Activated CD8-positive, alpha-beta memory T cell treated with anti-CD3 and anti-CD28 coated beads, Interleukin-2, amount 50 U/mL, for 48 hours (primary cell): ENCODE results near the gene CTNNA2.

Experiments
- DNase-seq: peaks from one replicate; pipeline ENCODE4 v3.0.0-alpha.2; 2020

Gene CTNNA2

GRCh38 chr2:79619442-79619841, 106.6 kb downstream of the CTNNA2 start:
- no peak for DNase-seq

DNA sequence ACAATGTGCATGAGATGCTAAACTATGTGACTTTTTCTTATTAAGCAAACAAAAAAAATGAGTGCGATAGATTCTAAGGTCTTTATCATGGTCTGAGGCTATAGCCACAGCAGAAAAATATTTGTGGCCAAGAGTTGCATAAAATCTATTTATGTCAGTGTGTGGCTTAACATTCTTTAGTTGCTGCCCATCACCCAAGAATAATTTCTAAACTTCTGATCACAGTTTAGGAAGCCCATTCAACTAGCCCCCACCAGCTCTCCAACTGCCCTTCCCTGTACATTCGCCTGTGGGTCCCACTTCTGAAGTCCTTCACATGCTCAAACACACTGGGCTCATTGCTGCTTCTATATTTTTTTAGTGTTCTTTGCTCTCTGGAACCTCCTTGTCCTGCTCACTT, 107.1 kb downstream of the CTNNA2 start:
- no peak for DNase-seq

DNA sequence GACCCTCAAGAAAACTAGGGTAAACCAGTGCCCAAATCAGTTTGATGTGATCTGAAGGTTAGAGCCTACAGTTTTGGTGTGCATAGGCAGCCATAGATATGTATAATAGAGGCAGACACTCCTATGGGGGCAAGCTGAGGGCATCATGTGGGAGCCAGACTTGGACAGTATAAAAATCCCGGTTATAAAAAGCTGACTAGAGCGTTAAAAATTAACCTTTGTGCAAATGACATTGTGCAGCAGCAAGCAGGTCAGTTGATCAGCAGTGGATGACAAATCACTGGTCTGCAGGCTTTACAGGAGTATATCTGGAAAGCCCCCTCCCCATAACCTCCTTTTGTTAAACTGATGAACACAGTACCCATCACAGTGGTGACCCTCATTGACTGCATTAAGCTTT, 107.8 kb downstream of the CTNNA2 start:
- no peak for DNase-seq

DNA sequence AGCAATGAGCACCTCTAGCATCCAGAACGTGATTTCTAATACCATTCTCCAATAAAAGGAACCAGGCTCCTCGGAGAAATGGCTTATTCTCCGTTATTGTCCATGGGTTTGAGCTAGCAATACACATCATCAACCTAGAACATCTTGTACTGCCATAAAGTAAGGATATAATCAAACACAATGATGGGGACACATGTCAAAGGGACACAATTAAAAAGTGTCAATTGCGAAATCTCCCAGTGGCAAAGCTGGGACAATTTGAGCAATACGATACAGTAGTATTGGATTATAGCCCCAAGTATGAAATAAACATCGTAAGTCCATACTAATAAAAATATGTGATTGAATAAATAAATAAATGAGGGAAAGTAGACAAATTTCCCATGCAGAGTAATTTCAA, 108.4 kb downstream of the CTNNA2 start:
- no peak for DNase-seq

DNA sequence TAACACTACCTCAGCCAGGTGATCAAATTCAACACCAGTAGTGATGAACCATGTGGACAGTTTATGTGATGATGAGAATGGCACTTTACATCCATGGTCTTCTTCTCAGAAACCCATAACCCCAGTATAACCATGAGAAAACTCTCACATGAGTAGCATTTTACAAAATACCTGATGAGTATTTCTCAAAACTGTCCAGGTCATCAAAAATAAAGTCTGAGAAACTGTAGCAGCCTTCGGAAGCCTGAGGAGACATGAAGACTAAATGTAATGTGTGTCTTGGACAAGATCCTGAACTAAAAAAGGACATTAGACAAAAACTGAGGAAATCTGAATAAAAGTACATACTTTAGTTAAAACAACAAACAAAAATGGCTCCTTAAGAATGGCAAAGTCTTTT, 108.9 kb downstream of the CTNNA2 start:
- DNase-seq = no peak

DNA sequence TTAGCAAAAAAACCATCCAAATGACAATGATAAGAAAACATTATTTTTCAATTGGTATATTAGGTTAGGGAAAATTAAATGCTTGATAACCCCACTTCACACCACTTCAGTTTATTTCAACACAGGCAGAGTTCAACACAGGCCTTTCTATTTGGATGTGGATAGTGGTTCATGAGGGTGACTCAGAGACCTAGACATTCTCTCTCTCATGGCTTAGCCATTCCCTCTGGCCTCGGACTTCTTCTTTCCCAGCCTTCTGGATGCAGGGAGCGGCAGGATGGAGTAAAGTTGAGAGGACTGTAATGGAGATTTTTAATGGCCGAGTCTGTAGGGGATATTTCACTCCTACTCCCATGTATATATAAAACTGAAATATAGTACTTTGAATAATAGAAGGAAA, 109.7 kb downstream of the CTNNA2 start:
- DNase-seq = no peak

- DNase-seq = no peak
Observed at GRCh38 chr2:79627237-79627636, 114.4 kb downstream of the CTNNA2 start.

DNA sequence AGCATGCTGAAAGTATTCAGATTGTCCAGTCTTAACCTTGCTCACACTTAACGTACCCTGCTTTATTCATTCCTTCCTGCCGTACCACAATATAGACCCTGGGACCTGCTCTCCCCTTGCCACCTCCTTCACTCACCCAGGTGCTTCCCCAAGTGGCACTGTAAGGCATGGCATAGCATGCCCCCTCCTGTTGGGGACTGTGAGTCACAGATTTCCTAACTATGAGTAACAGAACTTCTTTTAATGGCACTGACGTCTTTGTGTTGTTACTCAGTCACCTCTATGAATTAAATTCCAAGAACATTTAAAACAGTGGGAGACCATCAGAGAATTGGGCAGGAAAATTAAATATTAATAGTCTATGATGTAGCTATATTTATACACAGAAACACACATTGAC, 117.2 kb downstream of the CTNNA2 start:
- no peak for DNase-seq

DNA sequence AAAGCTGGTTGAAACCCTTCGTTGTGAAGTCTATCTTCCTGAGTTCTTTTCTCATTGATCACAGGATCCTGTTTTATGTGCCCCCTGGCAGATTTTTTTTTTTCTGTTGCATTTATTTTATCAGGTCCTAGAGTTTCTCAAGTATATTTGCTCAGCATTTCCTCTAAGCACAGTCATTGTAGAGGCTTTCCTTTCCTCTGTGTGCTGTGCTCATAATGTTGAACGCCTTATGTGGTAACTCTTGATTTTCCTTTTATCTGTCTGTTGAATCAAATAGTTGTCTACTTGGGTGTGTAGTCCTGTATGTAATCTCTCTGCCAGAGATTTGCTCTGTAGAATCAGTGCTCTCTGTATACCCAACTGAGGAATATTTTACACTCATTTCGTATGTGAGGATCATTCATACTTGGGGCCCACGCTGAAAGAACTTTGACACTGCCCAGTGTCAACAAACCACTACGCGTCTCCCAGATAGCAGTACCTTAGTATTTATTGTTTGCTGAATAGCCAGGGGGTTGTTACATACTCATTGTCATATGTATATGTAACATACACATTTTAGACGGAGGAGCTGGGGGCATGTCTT, 118.2 kb downstream of the CTNNA2 start:
- DNase-seq = no peak

DNA sequence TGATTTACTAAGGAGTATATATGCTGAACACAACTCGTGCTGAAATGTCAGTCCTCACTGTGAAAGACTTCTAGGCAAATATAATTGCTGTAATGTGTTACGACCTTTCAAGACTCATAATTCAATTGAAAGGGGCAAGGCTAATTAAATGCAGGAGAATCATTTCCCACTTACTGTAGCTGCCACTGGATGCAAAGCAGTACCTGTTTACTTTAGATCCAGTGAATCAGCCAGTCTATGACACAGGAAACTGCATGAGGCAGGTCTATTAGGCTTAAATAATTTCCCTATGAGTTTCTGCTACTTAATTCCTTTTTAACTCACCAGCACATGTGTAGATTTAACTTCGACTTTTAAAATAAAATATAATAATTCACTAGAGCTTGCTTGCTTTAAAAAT, 125.6 kb downstream of the CTNNA2 start:
- DNase-seq = no peak

- DNase-seq = no peak
Observed at GRCh38 chr2:79638954-79639353, 126.1 kb downstream of the CTNNA2 start.

DNA sequence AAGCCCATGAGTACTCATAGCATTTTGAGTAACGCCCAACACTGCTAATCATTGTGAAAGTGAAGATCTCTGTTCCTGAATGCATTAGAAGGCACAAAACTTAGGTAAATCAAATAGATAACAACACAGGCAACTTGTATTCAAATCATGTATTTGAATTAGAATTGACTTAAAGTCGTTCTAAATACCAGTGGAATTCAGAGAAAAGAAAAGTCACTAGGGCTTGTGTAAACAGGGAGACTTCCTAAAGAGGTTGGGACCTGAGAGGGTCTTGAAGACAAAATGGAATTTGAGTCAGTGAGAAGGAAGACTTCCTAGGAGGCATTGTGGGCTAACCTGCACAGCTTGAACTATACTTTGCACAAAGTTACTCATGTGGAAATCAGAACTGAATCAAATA, 127.2 kb downstream of the CTNNA2 start:
- DNase-seq = no peak

DNA sequence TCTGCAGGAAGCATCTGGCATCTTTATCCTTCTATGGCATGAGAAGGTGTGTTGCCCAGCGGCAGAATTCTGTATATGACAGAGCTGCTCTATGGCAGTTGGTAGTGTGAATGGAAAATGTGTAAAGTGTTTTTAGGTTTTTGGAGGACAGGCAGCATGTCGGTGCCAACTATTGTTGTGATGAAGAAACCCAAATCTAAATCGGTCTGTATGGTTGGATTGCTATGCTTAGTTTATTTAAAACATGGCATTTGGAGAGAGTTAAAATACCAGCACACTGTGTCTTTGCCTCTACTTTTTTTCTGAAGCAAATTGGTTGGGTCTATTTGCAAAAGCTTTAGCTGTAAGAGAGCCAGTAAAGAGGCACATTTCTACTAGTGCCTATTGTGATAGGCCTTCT, 136.7 kb downstream of the CTNNA2 start:
- DNase-seq = no peak

DNA sequence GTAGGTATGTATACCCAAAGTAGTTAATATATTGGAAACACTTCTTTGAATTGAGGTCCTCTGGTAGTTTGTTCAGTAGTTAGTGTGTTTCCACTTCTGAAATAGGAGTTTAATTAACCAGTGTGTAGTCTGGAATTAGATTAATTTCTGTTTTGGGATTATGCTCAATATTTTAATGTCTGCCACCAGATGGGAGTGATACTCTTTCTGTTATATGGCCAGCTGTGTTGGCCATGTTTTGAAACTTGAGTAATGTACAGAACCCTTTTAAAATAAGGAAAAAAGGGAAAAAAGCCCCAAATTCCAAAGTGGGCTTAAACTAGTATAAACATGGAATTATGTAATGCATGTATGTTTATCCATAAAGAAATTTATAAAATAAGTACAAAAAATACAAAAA, 147.7 kb downstream of the CTNNA2 start:
- DNase-seq = no peak

DNA sequence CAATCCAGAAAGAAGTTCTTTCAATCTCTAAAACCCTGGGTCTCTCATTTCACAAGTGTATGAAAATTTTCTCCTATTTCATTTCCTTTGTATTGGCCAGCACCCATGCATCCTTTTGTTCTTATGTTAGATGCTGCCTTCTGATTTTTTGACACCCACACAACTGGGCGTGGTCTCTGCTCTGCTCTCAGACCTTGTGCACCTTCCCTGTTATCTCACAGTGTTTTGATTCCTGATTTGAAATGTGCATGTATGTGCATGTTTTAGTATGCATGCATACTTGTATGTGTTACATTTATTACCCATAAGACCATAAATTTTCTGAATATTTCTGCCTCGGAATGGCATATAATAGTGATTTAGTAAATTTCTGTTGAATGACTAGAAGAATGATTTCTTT, 152.2 kb downstream of the CTNNA2 start:
- no peak for DNase-seq

- DNase-seq = no peak
Observed at GRCh38 chr2:79666430-79666829, 153.6 kb downstream of the CTNNA2 start.

- DNase-seq = no peak
Observed at GRCh38 chr2:79669714-79670113, 156.9 kb downstream of the CTNNA2 start.

- DNase-seq = no peak
Observed at GRCh38 chr2:79670198-79670597, 157.3 kb downstream of the CTNNA2 start.

DNA sequence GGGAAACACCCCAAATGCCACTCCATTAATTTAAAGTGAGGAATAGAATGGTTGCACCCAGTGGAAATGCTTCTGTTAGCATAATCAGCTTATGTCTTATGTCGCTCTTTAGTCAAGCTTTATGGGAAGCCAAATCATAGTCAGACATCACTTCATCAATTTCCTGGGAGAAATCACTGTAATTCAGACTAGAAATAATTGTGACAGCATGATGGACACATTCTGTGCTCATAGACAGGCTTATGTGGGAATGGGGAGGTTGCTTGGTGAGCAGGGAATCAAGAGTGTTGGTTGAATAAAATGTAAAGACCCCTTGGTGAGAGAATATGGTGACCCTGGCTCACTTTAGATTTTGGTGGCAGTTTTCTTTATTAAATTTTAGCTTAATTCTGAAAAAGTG, 174.0 kb downstream of the CTNNA2 start:
- DNase-seq = no peak

DNA sequence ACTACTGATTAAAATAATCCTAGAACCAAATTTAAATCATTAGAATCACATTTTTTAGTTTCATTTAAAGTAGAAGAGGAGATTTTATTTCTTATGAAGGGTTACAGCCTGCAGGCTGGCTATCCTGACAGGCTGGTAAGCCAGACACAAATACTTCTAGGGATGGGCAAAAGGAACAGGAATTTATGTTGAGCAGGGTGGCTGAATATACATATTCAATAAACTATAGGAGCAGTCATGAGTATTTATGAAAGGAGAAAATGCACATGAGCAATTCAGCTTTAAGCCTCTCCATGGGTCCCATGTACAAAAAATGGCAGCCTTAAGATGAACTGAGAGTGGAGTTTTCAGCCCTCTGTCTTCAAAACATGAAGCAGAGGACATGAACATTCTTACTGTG, 182.4 kb downstream of the CTNNA2 start:
- no peak for DNase-seq

DNA sequence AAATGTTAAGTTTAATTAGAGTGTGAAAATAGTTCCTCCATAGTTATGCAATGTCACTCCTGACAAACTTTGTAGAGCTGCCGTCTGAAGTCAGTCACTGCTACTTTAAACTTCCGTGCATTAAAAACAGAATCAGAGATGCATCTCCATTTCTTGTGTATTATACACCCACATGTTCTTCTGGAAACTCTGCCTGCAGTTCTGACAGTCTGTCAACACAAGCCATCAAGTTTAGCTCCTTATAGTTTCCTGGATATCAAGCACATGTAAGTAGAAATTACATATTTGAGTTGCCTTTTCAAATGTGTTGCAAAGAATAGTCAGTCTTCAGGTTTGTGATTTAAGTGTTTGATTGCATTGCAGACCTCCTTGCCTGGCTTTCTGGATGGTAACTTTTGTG, 184.3 kb downstream of the CTNNA2 start:
- DNase-seq = no peak

GRCh38 chr2:79700651-79701050, 187.8 kb downstream of the CTNNA2 start:
- no peak for DNase-seq

DNA sequence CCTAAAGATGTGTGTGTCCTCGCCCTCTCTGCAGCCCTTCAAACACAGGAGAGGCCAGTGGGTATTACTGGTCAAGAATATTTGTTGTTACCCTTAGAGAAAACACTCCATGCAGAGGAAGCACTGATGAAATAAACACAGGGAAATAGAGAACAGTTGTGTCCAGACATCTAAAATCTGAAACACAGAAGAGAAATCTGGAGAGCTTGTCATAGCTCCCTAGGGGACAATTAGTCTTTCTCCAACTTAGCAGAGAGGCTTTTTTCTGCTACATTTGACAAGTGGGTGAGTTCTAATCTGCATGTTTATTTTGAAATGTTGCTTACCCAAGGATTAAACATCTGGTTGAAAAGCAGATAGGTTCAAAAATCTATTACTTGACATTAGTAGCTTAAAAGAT, 190.1 kb downstream of the CTNNA2 start:
- no peak for DNase-seq

GRCh38 chr2:79711098-79711497, 198.2 kb downstream of the CTNNA2 start:
- no peak for DNase-seq

- no peak for DNase-seq
Observed at GRCh38 chr2:79713131-79713785, 200.4 kb downstream of the CTNNA2 start.
